ENCODE measurements around the gene USP13. TPM values are rescaled to one million over a fixed set of nuclear protein-coding genes. Genes with fewer than 3 reads are reported as not detected.

USP13 gene
- total RNA-seq, 1 donor from 2014 or later = 11.5 TPM

- no peak for TF ChIP-seq CTCF (IDR thresholded peaks at IDR 0.05)
- no peak for TF ChIP-seq POLR2A (IDR thresholded peaks at IDR 0.05)
- no peak for TF ChIP-seq POLR2AphosphoS5 (IDR thresholded peaks at IDR 0.05; ENCODE audit: insufficient read depth in 1 of 2, low read depth in 1 of 2)
- Histone ChIP-seq H3K4me1 (no peaks in the 10 kb centered on the region), H3K9me3 (no peaks in the 10 kb centered on the region), H3K36me3 (peaks cover 0 to 3% of the 10 kb centered on the region in 2 donors), H3K4me3 (no peak overlapping the region), H3K27me3 (no peaks in the 10 kb centered on the region), H3K27ac (no peak overlapping the region)
- intact Hi-C loops (cut with DNase I) = no loop called here
- no peak for DNase-seq (ENCODE audit: extremely low spot score in 2 of 2)
Observed at GRCh38 chr3:179720196-179720595, 67.4 kb downstream of the USP13 start.

DNA sequence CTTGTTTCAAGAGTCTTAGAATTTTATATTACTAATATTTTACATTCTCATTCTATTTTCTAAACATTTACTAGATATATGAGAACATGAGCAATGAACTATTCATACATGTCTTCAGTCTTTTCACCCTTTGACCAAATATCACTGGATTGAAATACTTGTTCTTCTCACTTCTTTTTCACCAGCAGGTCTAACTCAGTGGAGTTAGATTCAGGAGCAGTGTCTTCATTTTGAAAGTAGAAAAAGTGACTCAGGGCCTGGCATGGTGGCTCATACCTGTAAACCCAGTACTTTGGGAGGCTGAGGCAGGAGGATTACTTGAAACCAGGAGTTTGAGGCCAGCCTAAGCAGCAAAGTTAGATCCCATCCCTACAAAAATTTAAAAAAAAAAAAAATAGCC lies 70.8 kb downstream of the USP13 start:
- Histone ChIP-seq H3K27me3 (no peaks in the 10 kb centered on the region), H3K36me3 (peaks cover 0 to 3% of the 10 kb centered on the region in 2 donors), H3K27ac (no peak overlapping the region), H3K4me3 (no peak overlapping the region), H3K9me3 (no peaks in the 10 kb centered on the region), H3K4me1 (no peaks in the 10 kb centered on the region)
- intact Hi-C loops (cut with DNase I) = no loop called here
- TF ChIP-seq POLR2A (IDR thresholded peaks at IDR 0.05) (no peak), CTCF (IDR thresholded peaks at IDR 0.05) (no peak), POLR2AphosphoS5 (IDR thresholded peaks at IDR 0.05; ENCODE audit: insufficient read depth in 1 of 2, low read depth in 1 of 2) (no peak)
- DNase-seq (ENCODE audit: extremely low spot score in 2 of 2) = no peak

GRCh38 chr3:179726075-179726699 lies 73.3 kb downstream of the USP13 start:
- no peak for DNase-seq (ENCODE audit: extremely low spot score in 2 of 2)
- intact Hi-C loops (cut with DNase I) = no loop called here
- no peak for TF ChIP-seq CTCF (IDR thresholded peaks at IDR 0.05)

GRCh38 chr3:179729086-179729485 lies 76.2 kb downstream of the USP13 start:
- TF ChIP-seq POLR2AphosphoS5 (IDR thresholded peaks at IDR 0.05; ENCODE audit: insufficient read depth in 1 of 2, low read depth in 1 of 2) = no peak
- no peak for TF ChIP-seq POLR2A (IDR thresholded peaks at IDR 0.05)
- no peak for TF ChIP-seq CTCF (IDR thresholded peaks at IDR 0.05)
- intact Hi-C loops (cut with DNase I) = no loop called here
- Histone ChIP-seq H3K4me3 (no peak overlapping the region), H3K9me3 (no peaks in the 10 kb centered on the region), H3K27me3 (no peaks in the 10 kb centered on the region), H3K36me3 (peaks cover 0 to 7% of the 10 kb centered on the region in 2 donors), H3K27ac (no peak overlapping the region), H3K4me1 (no peaks in the 10 kb centered on the region)
- DNase-seq (ENCODE audit: extremely low spot score in 2 of 2) = no peak

More at GRCh38 chr3:179726075-179726699, 73.3 kb downstream of the USP13 start:
- peaks cover 0 to 10% of the 10 kb centered on the region in 2 donors for H3K36me3 ChIP-seq
- no peaks in the 10 kb centered on the region for H3K4me1 ChIP-seq
- no peaks in the 10 kb centered on the region for H3K27me3 ChIP-seq
- H3K9me3 ChIP-seq = no peaks in the 10 kb centered on the region
- no peak overlapping the region for H3K4me3 ChIP-seq
- H3K27ac ChIP-seq = no peak overlapping the region

GRCh38 chr3:179729981-179730380 lies 77.1 kb downstream of the USP13 start:
- DNase-seq (ENCODE audit: extremely low spot score in 2 of 2) = no peak
- Histone ChIP-seq H3K27me3 (no peaks in the 10 kb centered on the region), H3K4me1 (no peaks in the 10 kb centered on the region), H3K9me3 (no peaks in the 10 kb centered on the region), H3K4me3 (no peak overlapping the region), H3K27ac (no peak overlapping the region), H3K36me3 (peaks cover 0 to 7% of the 10 kb centered on the region in 2 donors)
- TF ChIP-seq POLR2A (IDR thresholded peaks at IDR 0.05) (no peak), CTCF (IDR thresholded peaks at IDR 0.05) (no peak), POLR2AphosphoS5 (IDR thresholded peaks at IDR 0.05; ENCODE audit: insufficient read depth in 1 of 2, low read depth in 1 of 2) (no peak)
- intact Hi-C loops (cut with DNase I) = no loop called here
